ENCODE measurements around the gene APP. TPM values are rescaled to one million over a fixed set of nuclear protein-coding genes. Genes with fewer than 3 reads are reported as not detected.

APP gene
- total and polyA plus RNA-seq, 10 of the 15 experiments (the other 5 are each of a cell fraction or from before 2014, with no cell fraction given) = 8.8 to 94.9 (median 51.0) TPM

DNA sequence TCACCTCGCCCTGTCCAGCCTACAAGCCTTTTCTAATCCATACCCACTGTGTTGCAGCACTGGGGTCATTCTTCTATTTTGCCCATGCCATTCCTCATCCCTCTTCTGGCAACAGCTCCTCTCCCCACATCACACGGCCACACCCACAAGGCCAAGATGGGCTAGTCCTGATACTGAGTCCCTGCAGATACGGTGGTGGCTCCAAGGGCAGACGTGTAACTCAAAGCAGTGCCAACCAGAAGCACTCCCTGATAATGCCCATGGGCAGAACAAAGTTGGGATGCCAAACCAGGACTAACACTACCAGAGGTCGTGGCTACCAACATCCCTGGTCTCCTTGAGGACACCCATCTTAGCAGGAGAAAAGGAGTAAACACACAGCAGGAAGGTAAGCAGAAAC is 64.8 kb downstream of the APP start:
- CTCF ChIA-PET = no interaction called here

GRCh38 chr21:26100573-26100972 is 70.0 kb downstream of the APP start:
- BruUV-seq (replicated peaks) = no TSS peak
- in situ Hi-C loops (cut with MboI) = no loop called here
- no peak overlapping the region for H3K27ac ChIP-seq (ENCODE audit: control insufficient read depth, insufficient read depth)
- H3K27me3 ChIP-seq (replicated peaks in 1 of 2; ENCODE audit: control insufficient read depth in 2 of 2, insufficient read depth in 2 of 2, low read length in 1 of 2) = no peaks in the 10 kb centered on the region
- no peak for FAIRE-seq
- H3K4me1 ChIP-seq (ENCODE audit: control insufficient read depth, insufficient read depth, low read length) = no peaks in the 10 kb centered on the region
- no peak for DNase-seq (ENCODE audit: low read depth, low spot score)
- H4K20me1 ChIP-seq (ENCODE audit: control insufficient read depth, insufficient read depth) = no peaks in the 10 kb centered on the region
- intact Hi-C loops (cut with micrococcal nuclease; ENCODE audit: unreplicated experiment) = no loop called here
- no peak overlapping the region for H3K9ac ChIP-seq (ENCODE audit: control insufficient read depth, insufficient read depth, low read length)
- ChIA-PET CTCF (no interaction called here), SMC1A (ENCODE audit: uncharacterized antibody, unreplicated experiment) (no interaction called here), POLR2A (no interaction called here), RAD21 (ENCODE audit: unreplicated experiment) (no interaction called here)
- H3K36me3 ChIP-seq (ENCODE audit: control insufficient read depth in 2 of 2, insufficient read depth in 2 of 2, low read length in 1 of 2) = no peaks in the 10 kb centered on the region
- no peaks in the 10 kb centered on the region; the same call in 1 of the 2 replicates for H3K79me2 ChIP-seq (ENCODE audit: control insufficient read depth, insufficient read depth, low read length)
- 0% methylated on average over 2 of the region's 2 CpGs for WGBS (ENCODE audit: insufficient coverage, insufficient replicate concordance, low lambda C conversion rate, missing lambda C conversion rate)
- no peak overlapping the region for H3K4me3 ChIP-seq
- H3K9me3 ChIP-seq (replicated peaks; ENCODE audit: control insufficient read depth, insufficient read depth, low read length) = no peaks in the 10 kb centered on the region; the same call in 2 of the 3 replicates
- no peak for ATAC-seq
- H3K4me2 ChIP-seq (ENCODE audit: control insufficient read depth, insufficient read depth) = no peak overlapping the region
- H2AFZ ChIP-seq (ENCODE audit: control insufficient read depth, low read depth, low read length) = no peak overlapping the region
- no peak for TF ChIP-seq KLF5 (IDR thresholded peaks at IDR 0.05; ENCODE audit: partially characterized antibody)
- no peak for TF ChIP-seq ZNF217 (IDR thresholded peaks at IDR 0.05)
- no peak for TF ChIP-seq MYC (IDR thresholded peaks at IDR 0.05; ENCODE audit: insufficient read depth, insufficient read length, insufficient replicate concordance, low read length, severe bottlenecking)
- TF ChIP-seq ZNF24 (IDR thresholded peaks at IDR 0.05) = no peak
- no peak for TF ChIP-seq RBBP5 (conservative IDR thresholded peaks at IDR 0.05)
- TF ChIP-seq HCFC1 (IDR thresholded peaks at IDR 0.05; ENCODE audit: low read length) = no peak
- TF ChIP-seq, protein P1, sequence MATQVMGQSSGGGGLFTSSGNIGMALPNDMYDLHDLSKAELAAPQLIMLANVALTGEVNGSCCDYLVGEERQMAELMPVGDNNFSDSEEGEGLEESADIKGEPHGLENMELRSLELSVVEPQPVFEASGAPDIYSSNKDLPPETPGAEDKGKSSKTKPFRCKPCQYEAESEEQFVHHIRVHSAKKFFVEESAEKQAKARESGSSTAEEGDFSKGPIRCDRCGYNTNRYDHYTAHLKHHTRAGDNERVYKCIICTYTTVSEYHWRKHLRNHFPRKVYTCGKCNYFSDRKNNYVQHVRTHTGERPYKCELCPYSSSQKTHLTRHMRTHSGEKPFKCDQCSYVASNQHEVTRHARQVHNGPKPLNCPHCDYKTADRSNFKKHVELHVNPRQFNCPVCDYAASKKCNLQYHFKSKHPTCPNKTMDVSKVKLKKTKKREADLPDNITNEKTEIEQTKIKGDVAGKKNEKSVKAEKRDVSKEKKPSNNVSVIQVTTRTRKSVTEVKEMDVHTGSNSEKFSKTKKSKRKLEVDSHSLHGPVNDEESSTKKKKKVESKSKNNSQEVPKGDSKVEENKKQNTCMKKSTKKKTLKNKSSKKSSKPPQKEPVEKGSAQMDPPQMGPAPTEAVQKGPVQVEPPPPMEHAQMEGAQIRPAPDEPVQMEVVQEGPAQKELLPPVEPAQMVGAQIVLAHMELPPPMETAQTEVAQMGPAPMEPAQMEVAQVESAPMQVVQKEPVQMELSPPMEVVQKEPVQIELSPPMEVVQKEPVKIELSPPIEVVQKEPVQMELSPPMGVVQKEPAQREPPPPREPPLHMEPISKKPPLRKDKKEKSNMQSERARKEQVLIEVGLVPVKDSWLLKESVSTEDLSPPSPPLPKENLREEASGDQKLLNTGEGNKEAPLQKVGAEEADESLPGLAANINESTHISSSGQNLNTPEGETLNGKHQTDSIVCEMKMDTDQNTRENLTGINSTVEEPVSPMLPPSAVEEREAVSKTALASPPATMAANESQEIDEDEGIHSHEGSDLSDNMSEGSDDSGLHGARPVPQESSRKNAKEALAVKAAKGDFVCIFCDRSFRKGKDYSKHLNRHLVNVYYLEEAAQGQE (IDR thresholded peaks at IDR 0.05; ENCODE audit: low read depth, low read length) = no peak
- TF ChIP-seq SUZ12 (IDR thresholded peaks at IDR 0.05; ENCODE audit: unreplicated experiment) = no peak
- TF ChIP-seq STAT3 (IDR thresholded peaks at IDR 0.05; ENCODE audit: low read depth, low read length) = no peak
- TF ChIP-seq ETV6 (conservative IDR thresholded peaks at IDR 0.05 in 1 of 2, IDR thresholded peaks at IDR 0.05 in 1 of 2; ENCODE audit: borderline replicate concordance in 1 of 2, low read depth in 1 of 2) = no peak
- TF ChIP-seq, protein P2, sequence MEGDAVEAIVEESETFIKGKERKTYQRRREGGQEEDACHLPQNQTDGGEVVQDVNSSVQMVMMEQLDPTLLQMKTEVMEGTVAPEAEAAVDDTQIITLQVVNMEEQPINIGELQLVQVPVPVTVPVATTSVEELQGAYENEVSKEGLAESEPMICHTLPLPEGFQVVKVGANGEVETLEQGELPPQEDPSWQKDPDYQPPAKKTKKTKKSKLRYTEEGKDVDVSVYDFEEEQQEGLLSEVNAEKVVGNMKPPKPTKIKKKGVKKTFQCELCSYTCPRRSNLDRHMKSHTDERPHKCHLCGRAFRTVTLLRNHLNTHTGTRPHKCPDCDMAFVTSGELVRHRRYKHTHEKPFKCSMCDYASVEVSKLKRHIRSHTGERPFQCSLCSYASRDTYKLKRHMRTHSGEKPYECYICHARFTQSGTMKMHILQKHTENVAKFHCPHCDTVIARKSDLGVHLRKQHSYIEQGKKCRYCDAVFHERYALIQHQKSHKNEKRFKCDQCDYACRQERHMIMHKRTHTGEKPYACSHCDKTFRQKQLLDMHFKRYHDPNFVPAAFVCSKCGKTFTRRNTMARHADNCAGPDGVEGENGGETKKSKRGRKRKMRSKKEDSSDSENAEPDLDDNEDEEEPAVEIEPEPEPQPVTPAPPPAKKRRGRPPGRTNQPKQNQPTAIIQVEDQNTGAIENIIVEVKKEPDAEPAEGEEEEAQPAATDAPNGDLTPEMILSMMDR (IDR thresholded peaks at IDR 0.05 in 2 of 3, conservative IDR thresholded peaks at IDR 0.05 in 1 of 3; ENCODE audit: control insufficient read depth in 2 of 3, extremely low read depth in 1 of 3, insufficient read depth in 1 of 3, low read depth in 3 of 3, low read length in 3 of 3) = no peak
- TF ChIP-seq RAD51 (IDR thresholded peaks at IDR 0.05) = no peak
- TF ChIP-seq RELA (IDR thresholded peaks at IDR 0.05; ENCODE audit: borderline replicate concordance, partially characterized antibody) = no peak

More for the DNA sequence above, 64.8 kb downstream of the APP start:
- Histone ChIP-seq H3K4me2 (ENCODE audit: control insufficient read depth, insufficient read depth) (no peak overlapping the region), H3K27ac (ENCODE audit: control insufficient read depth, insufficient read depth) (no peak overlapping the region), H3K9me3 (replicated peaks; ENCODE audit: control insufficient read depth, insufficient read depth, low read length) (no peaks in the 10 kb centered on the region; the same call in 2 of the 3 replicates), H3K9ac (ENCODE audit: control insufficient read depth, insufficient read depth, low read length) (no peak overlapping the region), H2AFZ (ENCODE audit: control insufficient read depth, low read depth, low read length) (no peak overlapping the region), H3K79me2 (ENCODE audit: control insufficient read depth, insufficient read depth, low read length) (no peaks in the 10 kb centered on the region), H3K36me3 (ENCODE audit: control insufficient read depth in 2 of 2, insufficient read depth in 2 of 2, low read length in 1 of 2) (peaks cover 3% of the 10 kb centered on the region in 2 experiments; a peak in 3 of 4 replicates), H3K4me1 (ENCODE audit: control insufficient read depth, insufficient read depth, low read length) (no peaks in the 10 kb centered on the region), H3K27me3 (replicated peaks in 1 of 2; ENCODE audit: control insufficient read depth in 2 of 2, insufficient read depth in 2 of 2, low read length in 1 of 2) (no peaks in the 10 kb centered on the region), H3K4me3 (no peak overlapping the region), H4K20me1 (ENCODE audit: control insufficient read depth, insufficient read depth) (no peaks in the 10 kb centered on the region)
- no peak for TF ChIP-seq NRF1 (conservative IDR thresholded peaks at IDR 0.05; ENCODE audit: low read depth, low read length)
- in situ Hi-C loops (cut with MboI) (no loop called here), intact Hi-C loops (cut with micrococcal nuclease; ENCODE audit: unreplicated experiment) (no loop called here)
- DNase-seq (ENCODE audit: low read depth, low spot score) (no peak), ATAC-seq (no peak), FAIRE-seq (no peak)
- POLR2A ChIA-PET = no interaction called here
- WGBS (ENCODE audit: insufficient coverage, insufficient replicate concordance, low lambda C conversion rate, missing lambda C conversion rate) = 4% methylated on average over 5 of the region's 5 CpGs
- RAD21 ChIA-PET (ENCODE audit: unreplicated experiment) = no interaction called here
- BruUV-seq (replicated peaks) = no TSS peak
- SMC1A ChIA-PET (ENCODE audit: uncharacterized antibody, unreplicated experiment) = no interaction called here

Data from GM12878 (cell line).